Upper lobe of left lung (tissue), 4 donors: Measurements from ENCODE around the gene UGT2B15.

ENCODE experiments used
- CTCF ChIP-seq, 6 experiments: fragments of 450-650 bp in 4 of 6; fragments of 200-600 bp in 2 of 6; sonication (generic) in 2 of 6; IDR thresholded peaks; one replicate each; pipeline ENCODE4 v1.5.1; 2016 to 2019; ENCODE audit warnings: antibody characterized with exemption in 6 of 6
- POLR2A ChIP-seq, 4 donors: fragments of 450-650 bp; IDR thresholded peaks; one replicate each; pipeline ENCODE4 v1.5.1; 2016 to 2017; ENCODE audit warnings: antibody characterized with exemption in 4 of 4, mild to moderate bottlenecking in 2 of 4
- POLR2AphosphoS5 ChIP-seq, 2 donors: sonication (generic); formaldehyde crosslinking; IDR thresholded peaks; one replicate each; pipeline ENCODE4 v1.5.1; 2017; ENCODE audit warnings: antibody characterized with exemption in 2 of 2

GRCh38 chr4:68673143-68673542, 2.7 kb upstream of the UGT2B15 start:
- TF ChIP-seq CTCF (IDR thresholded peaks at IDR 0.05) (no peak), POLR2A (IDR thresholded peaks at IDR 0.05) (no peak), POLR2AphosphoS5 (IDR thresholded peaks at IDR 0.05) (no peak)
